ENCODE measurements around the gene GJB2. TPM values are rescaled to one million over a fixed set of nuclear protein-coding genes. Genes with fewer than 3 reads are reported as not detected.
"Not testable (repeated sequence)": the region's sequence is repeated elsewhere in the genome, so short reads cannot be mapped to it uniquely, and the experiment has no call there.

Gene GJB2
- total RNA-seq, 2 donors from 2014 or later, result 42.5 to 84.4 TPM

DNA sequence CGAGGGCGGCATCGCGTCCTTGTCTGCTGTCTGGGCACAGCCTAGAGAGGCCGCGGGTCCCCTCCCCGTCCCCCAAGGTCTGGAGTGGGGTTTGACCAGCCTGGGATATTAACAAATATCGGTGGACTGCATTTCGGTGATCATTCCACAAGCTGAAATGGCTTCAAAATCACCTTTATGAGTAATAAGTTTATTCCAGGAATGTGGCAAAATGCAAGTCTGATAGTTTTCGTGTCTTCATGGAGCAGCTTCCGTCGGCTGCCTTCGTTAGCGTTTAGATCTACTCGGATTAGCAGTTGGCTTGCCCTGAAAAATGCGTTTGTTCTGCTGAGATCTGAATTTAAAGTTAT, 30.8 kb downstream of the GJB2 start:
- no peaks in the 10 kb centered on the region for H3K36me3 Mint-ChIP-seq (ENCODE audit: low read depth)
- H3K27me3 Mint-ChIP-seq, result peaks cover 50% of the 10 kb centered on the region
- H3K4me1 Mint-ChIP-seq, result peaks cover 8% of the 10 kb centered on the region
- no peak for ATAC-seq (replicated peaks)
- peak overlapping the region; percentile 72 for H3K4me3 Mint-ChIP-seq
- H3K9me3 Mint-ChIP-seq, result no peaks in the 10 kb centered on the region
- H3K27ac Mint-ChIP-seq, result no peak overlapping the region

DNA sequence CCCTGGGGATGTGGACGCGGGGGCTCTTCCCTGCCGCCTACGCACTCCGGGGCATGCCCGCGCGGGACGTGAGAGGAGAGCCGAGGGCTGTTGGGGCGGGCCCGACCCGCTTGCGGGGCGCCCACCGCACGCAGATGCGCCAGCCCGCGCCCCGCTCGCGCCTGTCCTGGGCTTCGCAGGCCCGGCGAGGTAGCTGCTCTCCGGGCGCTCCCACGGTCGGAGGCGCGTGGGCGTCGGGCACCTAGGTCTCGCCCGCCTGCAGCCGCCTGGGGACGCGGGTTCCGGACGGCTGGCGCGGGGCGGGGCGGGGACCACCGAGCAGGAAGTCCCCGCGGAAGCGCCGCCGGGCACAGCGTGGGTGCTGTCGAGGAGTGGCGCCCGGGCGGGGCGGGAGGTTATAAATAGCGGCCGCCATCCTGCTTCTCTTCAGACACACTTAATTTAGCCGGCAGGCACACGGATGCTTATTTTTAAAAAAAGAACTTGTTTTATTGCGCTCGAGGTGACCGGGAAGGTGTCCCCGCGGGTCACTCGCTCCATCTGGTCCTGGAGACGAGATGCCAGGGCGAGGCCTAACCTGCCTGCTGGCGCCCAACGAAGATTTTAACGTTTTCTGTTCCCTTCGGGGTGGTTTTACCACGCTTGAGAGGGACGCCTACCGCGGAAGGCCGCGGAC, 31.3 kb downstream of the GJB2 start:
- H3K27me3 Mint-ChIP-seq, result peaks cover 45% of the 10 kb centered on the region
- no peaks in the 10 kb centered on the region for H3K9me3 Mint-ChIP-seq
- H3K4me3 Mint-ChIP-seq, result peak overlapping the region; percentile 72
- ATAC-seq (replicated peaks), result peak; percentile 50
- no peak overlapping the region for H3K27ac Mint-ChIP-seq
- H3K36me3 Mint-ChIP-seq (ENCODE audit: low read depth), result no peaks in the 10 kb centered on the region
- peaks cover 8% of the 10 kb centered on the region for H3K4me1 Mint-ChIP-seq

DNA sequence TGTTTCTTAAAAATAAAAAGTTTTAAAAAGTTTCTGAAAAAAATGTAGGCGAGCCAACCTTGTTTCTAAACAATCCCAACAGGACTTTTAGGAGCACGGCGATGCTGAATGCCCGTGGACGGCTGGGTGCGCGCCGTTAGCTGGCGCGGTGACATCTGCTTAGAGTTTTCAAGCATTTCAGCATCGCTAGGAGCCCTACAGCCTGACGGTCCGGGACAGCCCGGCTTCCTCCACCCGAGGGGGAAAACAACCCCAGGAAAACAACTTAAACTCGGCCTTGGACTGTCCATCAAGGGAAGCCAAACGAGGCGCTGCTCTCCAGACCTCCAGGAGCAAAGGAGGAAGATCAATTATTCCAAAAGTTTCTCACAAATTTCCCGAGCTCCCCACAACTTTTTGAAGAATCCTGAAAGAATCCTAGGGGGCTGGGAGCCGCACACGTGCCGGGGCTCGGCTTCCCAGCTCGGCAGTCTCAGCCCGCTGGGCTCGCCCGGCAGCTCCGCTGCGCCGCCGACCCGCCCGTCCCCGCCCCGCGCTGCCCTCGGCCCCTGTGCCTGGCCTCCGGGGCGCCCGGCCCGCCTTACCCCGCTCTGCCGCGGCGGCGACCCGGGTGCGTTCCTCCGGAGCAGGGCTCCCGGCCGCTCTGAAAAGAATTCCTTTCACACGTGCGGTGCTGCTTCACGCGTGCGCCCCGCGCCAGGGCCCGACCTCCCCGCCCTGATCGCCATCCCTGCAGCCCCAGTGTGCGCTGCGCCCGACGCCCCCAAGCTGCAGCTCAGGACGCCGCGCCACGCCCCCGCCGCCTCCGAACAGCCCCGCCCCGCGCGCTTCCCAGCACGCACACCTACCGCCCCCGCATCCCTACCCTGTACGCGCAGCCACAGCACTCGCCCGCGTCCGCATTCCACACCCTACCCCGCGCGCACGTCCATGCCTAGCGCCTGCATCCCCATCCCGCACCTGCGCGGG, 32.1 kb downstream of the GJB2 start, which contains the start of gene GJA3:
Gene GJA3 (minus strand): TSS at position 747 of the 969 bp plus-strand sequence. CDS start 17,764 bp downstream, outside the sequence.
- peak; percentile 58 for ATAC-seq (replicated peaks)
- Mint-ChIP-seq H3K27me3 (peaks cover 39% of the 10 kb centered on the region), H3K27ac (no peak within 1 kb of the TSS), H3K9me3 (no peaks in the 10 kb centered on the region), H3K4me1 (peaks cover 8% of the 10 kb centered on the region), H3K36me3 (ENCODE audit: low read depth) (no peaks in the 10 kb centered on the region), H3K4me3 (peak within 1 kb of the TSS; percentile 72)

DNA sequence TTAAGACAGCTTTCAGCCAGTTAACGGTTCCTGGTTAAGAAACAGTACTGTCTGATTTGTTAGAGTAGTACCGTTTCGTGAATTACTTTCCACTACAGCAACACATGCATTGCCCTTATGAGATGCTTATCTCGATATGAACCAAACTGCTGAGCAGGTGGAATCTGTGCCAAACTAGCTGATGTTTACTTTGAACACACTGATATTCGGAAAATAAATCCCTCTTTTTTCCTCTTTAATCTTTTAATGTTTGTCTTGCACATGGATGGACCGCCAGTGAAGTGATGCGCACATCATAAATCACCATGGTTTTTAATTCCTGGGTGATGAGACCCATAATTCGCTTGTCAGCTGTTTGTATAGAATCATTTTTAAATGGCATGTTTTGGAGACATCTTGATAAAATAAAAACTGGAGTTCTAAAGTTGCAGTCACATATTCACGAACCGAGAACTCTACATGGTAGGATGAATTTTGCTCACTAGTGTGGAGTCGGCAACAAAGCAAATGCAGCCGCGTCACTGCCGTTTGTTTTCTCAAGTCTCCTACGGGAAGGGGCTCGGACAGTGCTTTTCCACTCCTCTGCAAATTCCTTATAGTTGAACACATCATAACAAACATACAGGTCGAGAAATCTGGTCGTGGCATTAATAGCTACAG, 33.0 kb downstream of the GJB2 start:
- Mint-ChIP-seq H3K36me3 (ENCODE audit: low read depth) (no peaks in the 10 kb centered on the region), H3K27me3 (peaks cover 33% of the 10 kb centered on the region), H3K4me3 (peak overlapping the region; percentile 72), H3K9me3 (no peaks in the 10 kb centered on the region), H3K4me1 (peaks cover 8% of the 10 kb centered on the region), H3K27ac (no peak overlapping the region)
- no peak for ATAC-seq (replicated peaks)

- Mint-ChIP-seq H3K27ac (no peak overlapping the region), H3K4me3 (no peak overlapping the region), H3K4me1 (peaks cover 8% of the 10 kb centered on the region), H3K27me3 (peaks cover 25% of the 10 kb centered on the region), H3K36me3 (ENCODE audit: low read depth) (no peaks in the 10 kb centered on the region), H3K9me3 (no peaks in the 10 kb centered on the region)
- no peak for ATAC-seq (replicated peaks)
Observed at GRCh38 chr13:20157151-20157796, 35.5 kb downstream of the GJB2 start.

DNA sequence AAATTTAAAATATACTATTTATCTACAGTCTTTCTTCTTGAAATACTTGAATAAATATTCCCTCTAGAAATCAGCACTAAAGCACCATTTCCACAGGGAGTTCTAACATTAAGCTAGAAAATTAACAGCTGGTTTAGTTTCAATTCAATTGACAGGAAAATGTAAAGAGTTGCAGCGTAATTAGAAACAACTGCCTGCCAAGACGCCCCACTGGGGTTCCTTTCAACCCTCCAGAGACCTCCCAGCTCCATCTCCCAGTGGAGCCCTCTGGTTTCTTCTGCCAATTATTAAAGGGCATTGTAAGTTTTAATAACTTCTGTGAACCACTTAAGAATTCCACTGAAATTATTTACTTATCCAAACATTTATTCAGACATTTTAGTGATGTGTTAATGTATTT, 36.0 kb downstream of the GJB2 start:
- no peak overlapping the region for H3K4me3 Mint-ChIP-seq

GRCh38 chr13:20153290-20153689, 39.4 kb downstream of the GJB2 start:
- not testable (repeated sequence) for H3K9me3 Mint-ChIP-seq; H3K4me3 Mint-ChIP-seq; H3K27ac Mint-ChIP-seq; H3K4me1 Mint-ChIP-seq; H3K36me3 Mint-ChIP-seq (ENCODE audit: low read depth); ATAC-seq (replicated peaks)
- peaks cover 22% of the 10 kb centered on the region for H3K27me3 Mint-ChIP-seq

More for the DNA sequence above, 36.0 kb downstream of the GJB2 start:
- ATAC-seq (replicated peaks), result no peak
- H3K36me3 Mint-ChIP-seq (ENCODE audit: low read depth), result no peaks in the 10 kb centered on the region
- peaks cover 8% of the 10 kb centered on the region for H3K4me1 Mint-ChIP-seq
- H3K9me3 Mint-ChIP-seq, result no peaks in the 10 kb centered on the region
- peaks cover 22% of the 10 kb centered on the region for H3K27me3 Mint-ChIP-seq
- H3K27ac Mint-ChIP-seq, result no peak overlapping the region

DNA sequence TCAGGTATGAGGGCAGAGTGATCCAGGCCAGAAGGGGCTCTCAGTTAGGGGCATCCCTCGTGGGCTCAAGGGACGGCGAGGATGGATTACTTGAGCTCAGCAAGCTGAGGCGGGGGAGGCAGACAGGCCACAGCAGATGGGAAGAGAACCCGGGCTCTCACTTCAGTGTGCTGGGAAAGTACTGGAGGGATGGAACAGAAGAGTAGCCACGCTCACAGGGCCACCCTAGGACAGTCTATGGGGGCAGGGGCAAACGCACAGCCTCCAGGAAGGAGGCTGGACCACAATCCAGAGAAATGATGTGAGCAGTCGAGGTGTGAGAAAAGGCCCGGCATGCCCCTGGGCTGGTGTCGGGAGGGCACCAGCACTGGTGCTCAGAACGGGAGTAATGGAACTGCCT, 41.1 kb downstream of the GJB2 start:
- ATAC-seq (replicated peaks), result no peak
- H3K36me3 Mint-ChIP-seq (ENCODE audit: low read depth), result no peaks in the 10 kb centered on the region
- no peak overlapping the region for H3K4me3 Mint-ChIP-seq
- H3K27ac Mint-ChIP-seq, result no peak overlapping the region
- H3K4me1 Mint-ChIP-seq, result no peaks in the 10 kb centered on the region
- H3K9me3 Mint-ChIP-seq, result no peaks in the 10 kb centered on the region
- H3K27me3 Mint-ChIP-seq, result peaks cover 20% of the 10 kb centered on the region

- Mint-ChIP-seq H3K27ac (no peak overlapping the region), H3K4me3 (no peak overlapping the region), H3K4me1 (no peaks in the 10 kb centered on the region), H3K9me3 (no peaks in the 10 kb centered on the region), H3K27me3 (peaks cover 20% of the 10 kb centered on the region), H3K36me3 (ENCODE audit: low read depth) (no peaks in the 10 kb centered on the region)
- no peak for ATAC-seq (replicated peaks)
Observed at GRCh38 chr13:20151016-20151415, 41.7 kb downstream of the GJB2 start.

DNA sequence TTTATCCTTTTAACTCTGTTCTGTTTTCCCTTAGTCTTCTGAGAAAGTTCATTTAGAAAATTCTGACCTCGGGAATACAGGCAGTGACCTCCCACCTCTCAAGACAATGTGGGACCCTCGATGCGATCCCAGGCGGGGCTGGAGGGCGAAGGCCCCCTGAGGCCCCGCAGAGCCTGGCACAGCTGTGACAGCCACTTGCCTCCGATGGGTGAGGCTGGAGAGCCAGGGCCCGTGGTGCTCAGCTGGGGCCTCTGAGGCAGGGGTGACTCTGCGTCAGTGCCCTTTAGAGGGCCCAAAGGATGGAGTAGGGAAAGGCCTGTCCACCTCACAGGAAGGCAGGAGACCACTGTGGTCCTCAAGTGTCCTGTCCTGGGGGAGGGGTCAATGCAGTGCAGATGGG, 42.2 kb downstream of the GJB2 start:
- Mint-ChIP-seq H3K27me3 (peaks cover 20% of the 10 kb centered on the region), H3K4me3 (no peak overlapping the region), H3K9me3 (no peaks in the 10 kb centered on the region)

DNA sequence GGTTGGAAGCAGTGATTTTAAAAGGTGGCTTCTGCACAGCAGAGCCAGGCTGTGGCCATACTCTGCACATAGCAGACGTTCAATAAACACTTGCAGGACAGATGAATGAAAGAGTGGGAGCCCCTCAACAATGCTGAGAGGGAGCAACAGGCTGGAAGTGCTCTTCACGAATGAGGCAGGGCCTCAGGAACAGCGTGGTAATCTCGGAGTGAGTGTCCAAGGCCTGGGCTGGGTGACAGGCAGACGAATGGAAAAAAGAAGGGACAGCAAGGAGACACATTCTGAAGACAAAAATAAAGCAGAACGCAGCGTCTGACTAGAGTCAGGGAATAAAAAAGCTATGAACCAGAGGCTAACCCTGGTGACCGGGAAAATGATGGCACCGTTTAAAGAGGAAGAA, 43.0 kb downstream of the GJB2 start:
- Mint-ChIP-seq H3K27me3 (peaks cover 20% of the 10 kb centered on the region), H3K27ac (no peak overlapping the region), H3K36me3 (ENCODE audit: low read depth) (no peaks in the 10 kb centered on the region), H3K4me3 (no peak overlapping the region), H3K9me3 (no peaks in the 10 kb centered on the region), H3K4me1 (no peaks in the 10 kb centered on the region)
- ATAC-seq (replicated peaks), result no peak

More for the DNA sequence above, 42.2 kb downstream of the GJB2 start:
- Mint-ChIP-seq H3K27ac (no peak overlapping the region), H3K36me3 (ENCODE audit: low read depth) (no peaks in the 10 kb centered on the region), H3K4me1 (no peaks in the 10 kb centered on the region)
- no peak for ATAC-seq (replicated peaks)

DNA sequence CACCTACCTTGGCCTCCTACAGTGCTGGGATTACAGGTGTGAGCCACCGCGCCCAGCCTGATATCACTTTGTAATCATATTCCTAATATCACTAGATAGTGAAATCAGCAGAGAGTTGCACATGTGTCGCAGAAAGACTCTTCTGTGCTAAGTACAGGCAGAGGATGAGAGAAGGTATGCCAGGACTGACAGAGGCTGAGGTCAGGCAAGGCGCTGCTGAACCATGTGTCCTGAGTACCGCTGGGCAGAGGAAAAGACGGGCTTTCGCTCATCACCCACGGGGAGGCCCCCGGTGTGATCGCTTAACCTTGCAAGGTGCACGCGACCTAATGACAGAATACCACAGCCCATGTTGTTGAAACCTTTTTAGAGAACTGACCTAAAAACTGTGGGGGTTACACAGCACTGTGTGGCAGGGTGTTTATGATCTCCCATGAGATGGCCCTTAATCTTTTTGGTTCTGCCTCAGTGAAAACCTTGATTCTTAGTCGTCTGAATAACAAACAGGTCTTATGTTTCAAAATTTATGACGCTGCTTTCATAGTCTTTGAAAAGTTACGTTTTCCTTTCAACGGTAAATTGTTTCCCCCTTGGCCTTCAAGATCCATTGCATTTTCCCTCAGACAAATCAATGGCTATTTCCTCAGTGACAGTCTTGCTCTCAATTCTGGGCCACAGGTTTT, 44.1 kb downstream of the GJB2 start:
- Mint-ChIP-seq H3K36me3 (ENCODE audit: low read depth) (no peaks in the 10 kb centered on the region), H3K9me3 (no peaks in the 10 kb centered on the region), H3K27me3 (peaks cover 27% of the 10 kb centered on the region), H3K27ac (no peak overlapping the region), H3K4me1 (no peaks in the 10 kb centered on the region), H3K4me3 (no peak overlapping the region)
- no peak for ATAC-seq (replicated peaks)

DNA sequence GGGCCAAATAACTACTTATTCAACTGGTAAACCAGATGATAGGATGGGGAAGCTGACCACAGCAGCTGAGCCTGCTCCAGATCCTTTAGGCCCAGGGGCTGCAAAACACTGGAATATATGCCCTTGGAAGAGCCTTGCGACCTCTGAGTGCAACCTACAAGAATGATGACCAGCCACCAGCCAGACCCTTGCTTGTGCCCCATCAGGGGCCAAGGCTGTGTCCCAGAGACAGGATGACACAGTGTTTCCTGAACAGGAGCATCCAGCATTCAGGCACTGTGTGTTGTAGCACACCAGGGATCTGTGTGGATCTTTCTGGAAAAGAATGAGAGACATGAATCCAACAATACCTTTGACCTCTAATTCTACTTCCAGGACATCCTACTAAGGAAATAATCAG, 46.4 kb downstream of the GJB2 start:
- ATAC-seq (replicated peaks), result no peak
- no peak overlapping the region for H3K27ac Mint-ChIP-seq
- peaks cover 39% of the 10 kb centered on the region for H3K27me3 Mint-ChIP-seq
- H3K4me3 Mint-ChIP-seq, result no peak overlapping the region
- H3K9me3 Mint-ChIP-seq, result no peaks in the 10 kb centered on the region
- no peaks in the 10 kb centered on the region for H3K36me3 Mint-ChIP-seq (ENCODE audit: low read depth)
- no peaks in the 10 kb centered on the region for H3K4me1 Mint-ChIP-seq

DNA sequence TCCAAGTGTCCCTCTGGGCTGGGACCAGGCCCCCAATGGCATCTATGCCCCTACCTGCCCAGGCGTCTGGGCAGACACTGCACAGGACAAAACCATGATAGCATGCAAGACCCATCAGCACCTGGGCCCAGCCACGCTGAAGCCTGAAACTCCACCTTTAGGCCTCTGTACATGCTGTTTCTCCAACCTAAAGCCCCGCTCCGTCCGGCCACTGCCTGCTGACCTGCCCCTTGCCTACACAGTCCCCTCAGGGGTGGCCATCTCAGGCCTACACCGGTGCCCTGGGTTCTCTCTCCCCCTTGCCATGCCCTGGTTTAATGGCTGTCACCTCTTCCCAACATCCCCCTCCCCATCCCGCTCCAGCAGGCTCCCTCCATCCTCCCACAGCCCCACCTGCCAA, 47.2 kb downstream of the GJB2 start:
- Mint-ChIP-seq H3K4me1 (no peaks in the 10 kb centered on the region), H3K36me3 (ENCODE audit: low read depth) (no peaks in the 10 kb centered on the region), H3K27me3 (peaks cover 43% of the 10 kb centered on the region), H3K9me3 (no peaks in the 10 kb centered on the region), H3K4me3 (no peak overlapping the region), H3K27ac (no peak overlapping the region)
- no peak for ATAC-seq (replicated peaks)
